BLaER1 (cell line): Measurements from ENCODE around the gene PAK4.

Experiments
- H3K27ac ChIP-seq: shearing (Covaris generic); formaldehyde crosslinking; 2 replicates; pipeline ENCODE4 v1.8.1; 2022
- H3K27me3 ChIP-seq: shearing (Covaris generic); formaldehyde crosslinking; 2 replicates; pipeline ENCODE4 v1.8.1; 2022
- H3K36me3 ChIP-seq: shearing (Covaris generic); formaldehyde crosslinking; 2 replicates; pipeline ENCODE4 v1.8.1; 2022
- H3K4me1 ChIP-seq: shearing (Covaris generic); formaldehyde crosslinking; 2 replicates; pipeline ENCODE4 v1.8.1; 2022
- H3K4me2 ChIP-seq: shearing (Covaris generic); formaldehyde crosslinking; 2 replicates; pipeline ENCODE4 v1.8.1; 2022
- H3K4me3 ChIP-seq: shearing (Covaris generic); formaldehyde crosslinking; 2 replicates; pipeline ENCODE4 v1.8.1; 2022
- H3K9ac ChIP-seq: shearing (Covaris generic); formaldehyde crosslinking; 2 replicates; pipeline ENCODE4 v1.8.1; 2022
- H3K9me3 ChIP-seq: shearing (Covaris generic); formaldehyde crosslinking; 2 replicates; pipeline ENCODE4 v1.8.1; 2022
- H4K20me1 ChIP-seq: shearing (Covaris generic); formaldehyde crosslinking; 2 replicates; pipeline ENCODE4 v1.8.1; 2022
- Cebpa-rat ChIP-seq: shearing (Covaris generic); IDR thresholded peaks from 2 replicates; pipeline ENCODE4 v1.8.1; 2022

PAK4 gene

GRCh38 chr19:39174558-39175544, 49.3 kb downstream of the PAK4 start:
- Histone ChIP-seq H4K20me1 (peaks cover 28% of the 10 kb centered on the region), H3K9me3 (no peaks in the 10 kb centered on the region), H3K27ac (no peak overlapping the region), H3K9ac (no peak overlapping the region), H3K4me3 (no peak overlapping the region), H3K4me1 (peaks cover 24% of the 10 kb centered on the region), H3K27me3 (no peaks in the 10 kb centered on the region), H3K4me2 (no peak overlapping the region), H3K36me3 (peaks cover 85% of the 10 kb centered on the region)
- TF ChIP-seq Cebpa-rat: no peak

DNA sequence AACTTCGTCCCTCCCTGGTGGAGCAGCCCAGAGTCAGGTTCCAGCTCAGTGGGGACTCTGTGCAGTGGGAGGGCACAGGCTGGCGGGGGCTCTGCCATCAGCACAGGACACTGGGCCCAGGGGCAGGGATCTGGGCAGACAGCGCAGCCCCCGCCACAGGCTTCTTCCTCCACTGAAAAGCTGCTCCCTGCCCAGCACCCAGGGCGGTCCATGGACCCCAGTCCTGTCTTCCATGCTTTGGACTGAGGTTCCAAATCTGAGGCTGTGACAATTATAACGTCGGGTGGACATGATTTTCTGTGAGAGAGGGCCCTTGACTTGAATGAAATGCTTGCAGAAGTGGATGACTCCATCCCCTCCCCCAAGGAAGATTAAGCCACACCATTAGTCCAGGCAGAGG, 50.0 kb downstream of the PAK4 start:
- Histone ChIP-seq H3K27ac (no peak overlapping the region), H4K20me1 (peaks cover 21% of the 10 kb centered on the region), H3K4me3 (no peak overlapping the region), H3K36me3 (peaks cover 78% of the 10 kb centered on the region), H3K9ac (no peak overlapping the region), H3K4me1 (peaks cover 31% of the 10 kb centered on the region), H3K4me2 (no peak overlapping the region), H3K9me3 (no peaks in the 10 kb centered on the region), H3K27me3 (no peaks in the 10 kb centered on the region)
- no peak for TF ChIP-seq Cebpa-rat

- Histone ChIP-seq H3K9me3 (no peaks in the 10 kb centered on the region), H3K27me3 (no peaks in the 10 kb centered on the region), H3K27ac (no peak overlapping the region), H3K4me2 (no peak overlapping the region), H4K20me1 (peaks cover 6% of the 10 kb centered on the region), H3K4me1 (peaks cover 38% of the 10 kb centered on the region), H3K36me3 (peaks cover 77% of the 10 kb centered on the region), H3K4me3 (no peak overlapping the region), H3K9ac (no peak overlapping the region)
- no peak for TF ChIP-seq Cebpa-rat
These were observed 51.6 kb downstream of the PAK4 start for GRCh38 chr19:39177110-39177699.

GRCh38 chr19:39177736-39178135, 52.1 kb downstream of the PAK4 start:
- TF ChIP-seq Cebpa-rat: no peak

GRCh38 chr19:39178296-39179006, 52.9 kb downstream of the PAK4 start:
- Histone ChIP-seq H3K27me3 (no peaks in the 10 kb centered on the region), H3K4me2 (peak overlapping the region; percentile 82), H3K27ac (peak overlapping the region; percentile 40), H3K9me3 (no peaks in the 10 kb centered on the region), H3K4me1 (peaks cover 38% of the 10 kb centered on the region), H3K4me3 (no peak overlapping the region), H3K9ac (no peak overlapping the region), H3K36me3 (peaks cover 64% of the 10 kb centered on the region), H4K20me1 (no peaks in the 10 kb centered on the region; the same call in 1 of the 2 replicates)
- TF ChIP-seq Cebpa-rat: no peak

More at GRCh38 chr19:39177736-39178135, 52.1 kb downstream of the PAK4 start:
- H3K4me3 ChIP-seq: no peak overlapping the region
- H3K4me2 ChIP-seq: peak overlapping the region; percentile 82
- peaks cover 71% of the 10 kb centered on the region for H3K36me3 ChIP-seq
- no peaks in the 10 kb centered on the region for H3K27me3 ChIP-seq
- no peaks in the 10 kb centered on the region for H3K9me3 ChIP-seq
- H3K4me1 ChIP-seq: peaks cover 38% of the 10 kb centered on the region
- H4K20me1 ChIP-seq: peaks cover under 1% of the 10 kb centered on the region; the same call in 1 of the 2 replicates
- H3K27ac ChIP-seq: peak overlapping the region; percentile 40; the same call in 1 of the 2 replicates
- H3K9ac ChIP-seq: no peak overlapping the region

DNA sequence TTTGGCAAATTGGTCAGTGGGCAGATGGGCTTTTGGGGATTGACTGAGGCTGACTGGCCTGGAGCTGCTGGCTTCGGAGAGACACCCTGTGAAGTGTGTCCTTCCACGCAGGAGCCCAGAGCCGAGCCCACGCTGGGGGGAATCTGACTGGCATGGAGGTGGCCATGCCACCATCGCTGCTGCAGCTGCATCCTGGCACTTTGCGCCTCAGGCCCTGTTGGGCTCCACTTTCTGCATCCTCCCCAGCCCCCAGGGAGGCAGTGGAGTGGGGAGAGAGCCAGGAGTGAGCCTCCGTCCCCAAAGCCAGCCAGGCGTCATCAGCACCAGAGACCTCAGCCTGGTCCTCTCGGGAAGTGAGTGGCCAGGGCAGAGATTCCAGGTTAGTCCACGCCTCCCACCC, 54.2 kb downstream of the PAK4 start:
- H4K20me1 ChIP-seq: no peaks in the 10 kb centered on the region; the same call in 1 of the 2 replicates
- no peak for TF ChIP-seq Cebpa-rat
- peaks cover 42% of the 10 kb centered on the region for H3K4me1 ChIP-seq
- H3K4me2 ChIP-seq: peak overlapping the region; percentile 82
- H3K9ac ChIP-seq: peak overlapping the region; percentile 45; the same call in 1 of the 2 replicates
- H3K9me3 ChIP-seq: no peaks in the 10 kb centered on the region
- peak overlapping the region; percentile 77 for H3K27ac ChIP-seq
- no peaks in the 10 kb centered on the region for H3K27me3 ChIP-seq
- H3K4me3 ChIP-seq: no peak overlapping the region
- H3K36me3 ChIP-seq: peaks cover 54% of the 10 kb centered on the region

GRCh38 chr19:39180749-39181148, 55.2 kb downstream of the PAK4 start:
- no peaks in the 10 kb centered on the region; the same call in 1 of the 2 replicates for H4K20me1 ChIP-seq
- H3K4me3 ChIP-seq: no peak overlapping the region
- TF ChIP-seq Cebpa-rat: no peak
- H3K36me3 ChIP-seq: peaks cover 44% of the 10 kb centered on the region
- H3K9me3 ChIP-seq: no peaks in the 10 kb centered on the region
- no peak overlapping the region for H3K9ac ChIP-seq
- H3K27me3 ChIP-seq: no peaks in the 10 kb centered on the region
- peak overlapping the region; percentile 33; the same call in 1 of the 2 replicates for H3K27ac ChIP-seq
- peak overlapping the region; percentile 82 for H3K4me2 ChIP-seq
- peaks cover 52% of the 10 kb centered on the region for H3K4me1 ChIP-seq

DNA sequence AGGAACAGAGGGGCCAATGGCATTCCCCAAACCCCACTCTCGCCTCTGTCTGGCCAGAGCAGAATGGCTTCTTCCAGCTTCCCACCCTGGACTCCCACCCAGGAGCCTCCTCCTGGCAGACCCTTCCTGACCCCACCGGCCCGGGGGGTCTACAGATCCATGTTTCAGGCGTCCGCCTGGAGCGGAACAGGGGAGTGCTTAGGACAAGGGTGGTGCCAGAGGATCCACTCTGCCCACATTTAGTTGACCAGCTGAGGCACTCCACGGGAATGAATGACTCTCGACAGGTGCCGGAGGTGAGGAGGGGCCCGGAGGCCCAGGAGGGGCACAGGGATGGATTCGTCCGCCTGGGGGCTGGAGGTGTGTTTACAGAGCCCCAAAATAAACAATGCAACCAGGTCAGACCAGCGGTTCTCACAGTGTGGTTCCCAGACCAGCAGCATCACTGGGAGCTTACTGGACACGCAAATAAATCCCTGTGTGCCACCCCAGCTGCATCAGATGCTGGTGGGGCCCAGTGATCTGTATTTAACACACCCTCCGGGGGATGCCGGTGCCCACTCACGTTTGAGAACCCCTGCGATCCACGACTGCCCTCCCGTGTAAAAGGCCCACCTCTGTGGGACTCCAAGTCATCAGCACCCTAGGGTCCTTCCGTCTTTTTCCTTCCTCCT, 56.1 kb downstream of the PAK4 start:
- Histone ChIP-seq H3K4me1 (peaks cover 54% of the 10 kb centered on the region), H3K36me3 (peaks cover 35% of the 10 kb centered on the region), H4K20me1 (no peaks in the 10 kb centered on the region; the same call in 1 of the 2 replicates), H3K27me3 (no peaks in the 10 kb centered on the region), H3K9me3 (no peaks in the 10 kb centered on the region), H3K27ac (no peak overlapping the region; the same call in 1 of the 2 replicates), H3K4me3 (no peak overlapping the region), H3K9ac (no peak overlapping the region), H3K4me2 (peak overlapping the region; percentile 82; the same call in 1 of the 2 replicates)
- no peak for TF ChIP-seq Cebpa-rat

DNA sequence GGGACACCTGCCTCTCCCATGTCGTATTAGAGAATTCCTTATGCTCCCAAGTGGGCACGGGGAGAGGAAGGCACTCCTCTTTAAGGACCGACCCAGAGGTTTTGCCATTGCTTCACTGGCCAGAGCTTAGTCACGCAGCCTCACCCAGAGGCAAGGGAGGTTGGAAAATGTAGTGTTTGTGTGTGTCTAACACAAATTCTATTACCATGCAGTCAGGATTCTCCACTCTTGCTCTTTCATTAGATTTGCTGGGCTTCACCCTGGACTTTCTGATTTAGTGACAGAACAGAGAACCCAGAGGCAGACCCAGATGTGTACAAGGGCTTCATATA, 56.6 kb downstream of the PAK4 start:
- Histone ChIP-seq H3K9ac (no peak overlapping the region), H3K9me3 (no peaks in the 10 kb centered on the region), H3K27ac (no peak overlapping the region), H3K27me3 (no peaks in the 10 kb centered on the region), H3K4me1 (peaks cover 54% of the 10 kb centered on the region), H3K4me3 (no peak overlapping the region), H4K20me1 (no peaks in the 10 kb centered on the region; the same call in 1 of the 2 replicates), H3K4me2 (no peak overlapping the region), H3K36me3 (peaks cover 30% of the 10 kb centered on the region)
- no peak for TF ChIP-seq Cebpa-rat
